ENCODE measurements around the gene NDUFB5.
"Not testable (repeated sequence)": the region's sequence is repeated elsewhere in the genome, so short reads cannot be mapped to it uniquely, and the experiment has no call there.

NDUFB5 gene

GRCh38 chr3:179640469-179640868 is 35.9 kb downstream of the NDUFB5 start (continued):
- TF ChIP-seq ZNF394 (tag by site-specific recombination; IDR thresholded peaks at IDR 0.05; ENCODE audit: borderline replicate concordance) (no peak), ZNF140 (tag by site-specific recombination; IDR thresholded peaks at IDR 0.05) (no peak), SP2 (tag by site-specific recombination; IDR thresholded peaks at IDR 0.05) (no peak), ZNF501 (tag by site-specific recombination; IDR thresholded peaks at IDR 0.05) (no peak), TSHZ1 (tag by site-specific recombination; IDR thresholded peaks at IDR 0.05; ENCODE audit: borderline replicate concordance) (no peak), KLF10 (tag by site-specific recombination; IDR thresholded peaks at IDR 0.05) (no peak), KLF1 (tag by site-specific recombination; IDR thresholded peaks at IDR 0.05) (no peak), ZNF776 (tag by site-specific recombination; IDR thresholded peaks at IDR 0.05; ENCODE audit: borderline replicate concordance) (no peak)

- TF ChIP-seq KLF10 (tag by site-specific recombination; IDR thresholded peaks at IDR 0.05) (no peak), ZNF114 (tag by site-specific recombination; IDR thresholded peaks at IDR 0.05) (no peak), ZNF335 (tag by site-specific recombination; conservative IDR thresholded peaks at IDR 0.05) (no peak), ZSCAN23 (tag by site-specific recombination; IDR thresholded peaks at IDR 0.05) (no peak), ZNF596 (tag by site-specific recombination; IDR thresholded peaks at IDR 0.05) (no peak), ZNF791 (tag by site-specific recombination; IDR thresholded peaks at IDR 0.05) (no peak), ZBTB11 (tag by site-specific recombination; conservative IDR thresholded peaks at IDR 0.05; ENCODE audit: low read depth) (no peak), ZBTB44 (tag by site-specific recombination; IDR thresholded peaks at IDR 0.05) (no peak), GLI2 (tag by site-specific recombination; IDR thresholded peaks at IDR 0.05; ENCODE audit: borderline replicate concordance, low read depth) (no peak), ZNF324 (tag by site-specific recombination; IDR thresholded peaks at IDR 0.05) (no peak), BCL6B (tag by site-specific recombination; IDR thresholded peaks at IDR 0.05) (no peak), ZNF510 (tag by site-specific recombination; IDR thresholded peaks at IDR 0.05; ENCODE audit: insufficient replicate concordance) (no peak), ZNF768 (tag by site-specific recombination; IDR thresholded peaks at IDR 0.05) (no peak), KLF9 (tag by site-specific recombination; IDR thresholded peaks at IDR 0.05; ENCODE audit: low read depth) (no peak), TCF7L2 (IDR thresholded peaks at IDR 0.05; ENCODE audit: borderline replicate concordance, low read depth, low read length) (no peak)
- CTCF ChIA-PET: no interaction called here
- no peak overlapping the region for H3K4me3 ChIP-seq (ENCODE audit: low read depth, low read length)
- H3K36me3 ChIP-seq (ENCODE audit: control insufficient read depth in 2 of 2, insufficient read depth in 1 of 2, low read length in 2 of 2): no peaks in the 10 kb centered on the region
- H3K27ac ChIP-seq (ENCODE audit: extremely low read depth, low read depth, low read length): no peak overlapping the region
- H3K9me3 ChIP-seq (ENCODE audit: control insufficient read depth, insufficient read depth, low read depth, low read length): no peaks in the 10 kb centered on the region
- no peaks in the 10 kb centered on the region; the same call in 1 of the 2 replicates for H3K4me1 ChIP-seq (ENCODE audit: control insufficient read depth, insufficient read depth, low read length)
- POLR2A ChIA-PET: no interaction called here
Measured at GRCh38 chr3:179642871-179643270, 38.3 kb downstream of the NDUFB5 start.

- not testable (repeated sequence) for H3K27ac ChIP-seq (ENCODE audit: extremely low read depth, low read depth, low read length)
Measured at GRCh38 chr3:179643837-179644236, 39.2 kb downstream of the NDUFB5 start.

More at GRCh38 chr3:179643837-179644236, 39.2 kb downstream of the NDUFB5 start:
- POLR2A ChIA-PET: interaction anchor here (1.1 to 1.7 kb wide), 2 partner anchors 39 to 81 kb away, joined by 3 to 8 read pairs; partner anchors contain the start of genes ACTL6A, MRPL47 and NDUFB5
- H3K36me3 ChIP-seq (ENCODE audit: control insufficient read depth in 2 of 2, insufficient read depth in 1 of 2, low read length in 2 of 2); H3K4me3 ChIP-seq (ENCODE audit: low read depth, low read length); H3K4me1 ChIP-seq (ENCODE audit: control insufficient read depth, insufficient read depth, low read length); H3K9me3 ChIP-seq (ENCODE audit: control insufficient read depth, insufficient read depth, low read depth, low read length): not testable (repeated sequence)
- CTCF ChIA-PET: interaction anchor here (0.5 to 0.6 kb wide), 3 partner anchors 8 to 341 kb away, joined by 3 to 4 read pairs (median 4); no protein-coding TSS in a partner anchor

Measured in HEK293 (cell line).